CD4-positive, alpha-beta memory T cell (primary cell): ENCODE measurements around the gene USP6NL. TPM values are rescaled to one million over a fixed set of nuclear protein-coding genes. Genes with fewer than 3 reads are reported as not detected.

Experiments used
- CTCF ChIA-PET: fragments of 350-600 bp; sonication (Branson Sonifier 250); formaldehyde crosslinking; loops from one replicate; lab custom pipeline; 2021; ENCODE audit warnings: inconsistent platforms; ENCODE audit not compliant: partially characterized antibody; lab: Charles Lee
- POLR2A ChIA-PET: fragments of 350-600 bp; sonication (Branson Sonifier 250); formaldehyde crosslinking; loops from one replicate; lab custom pipeline; 2021; ENCODE audit not compliant: partially characterized antibody; lab: Charles Lee
- DNase-seq, 5 donors: peaks; one replicate each; pipeline versions ENCODE4 v3.0.0 to v3.0.0-alpha.2; 2020 to 2022; ENCODE audit warnings: mixed read lengths in 1 of 5
- H3K27ac ChIP-seq: one replicate; pipeline ENCODE4 v1.7.0; 2013; ENCODE audit warnings: low read depth, low read length
- H3K27me3 ChIP-seq: 2 replicates; pipeline ENCODE4 v1.7.0; 2013; ENCODE audit warnings: mild to moderate bottlenecking, low read length, moderate library complexity; ENCODE audit not compliant: insufficient read depth
- H3K36me3 ChIP-seq: 2 replicates; pipeline ENCODE4 v1.7.0; 2013; ENCODE audit warnings: mild to moderate bottlenecking, low read length, moderate library complexity; ENCODE audit not compliant: insufficient read depth
- H3K4me1 ChIP-seq: 2 replicates; pipeline ENCODE4 v1.7.0; 2013; ENCODE audit warnings: mild to moderate bottlenecking, low read length, moderate library complexity; ENCODE audit not compliant: insufficient read depth
- H3K4me3 ChIP-seq, 2 donors: one replicate each; pipeline ENCODE4 v1.7.0; 2013; ENCODE audit warnings: low read length in 2 of 2, mild to moderate bottlenecking in 1 of 2
- H3K9me3 ChIP-seq, 2 donors: one replicate each; pipeline ENCODE4 v1.7.0; 2013; ENCODE audit warnings: low read length in 2 of 2, control low read depth in 1 of 2; ENCODE audit not compliant: control insufficient read depth in 1 of 2
- H3K27ac Mint-ChIP-seq, 7 donors: one replicate each; pipeline ENCODE4 v1.8.0; 2020 to 2021; ENCODE audit warnings: mixed read lengths in 7 of 7, mild to moderate bottlenecking in 6 of 7, inconsistent platforms in 3 of 7, moderate library complexity in 3 of 7
- H3K27me3 Mint-ChIP-seq, 2 donors: one replicate each; pipeline ENCODE4 v1.8.0; 2020 to 2021; ENCODE audit warnings: mixed read lengths in 2 of 2
- H3K36me3 Mint-ChIP-seq, 2 donors: one replicate each; pipeline ENCODE4 v1.8.0; 2020 to 2021; ENCODE audit warnings: mixed read lengths in 2 of 2, inconsistent platforms in 1 of 2, mild to moderate bottlenecking in 1 of 2
- H3K4me1 Mint-ChIP-seq, 4 donors: one replicate each; pipeline ENCODE4 v1.8.0; 2020 to 2021; ENCODE audit warnings: mixed read lengths in 4 of 4, mild to moderate bottlenecking in 1 of 4
- H3K4me3 Mint-ChIP-seq, 8 donors: one replicate each; pipeline ENCODE4 v1.8.0; 2020 to 2021; ENCODE audit warnings: mixed read lengths in 8 of 8, mild to moderate bottlenecking in 7 of 8, moderate library complexity in 6 of 8, inconsistent platforms in 3 of 8
- H3K9me3 Mint-ChIP-seq, 8 donors: one replicate each; pipeline ENCODE4 v1.8.0; 2020 to 2021; ENCODE audit warnings: mixed read lengths in 8 of 8, mild to moderate bottlenecking in 5 of 8, inconsistent platforms in 3 of 8, moderate library complexity in 1 of 8
- intact Hi-C: fragments of 100-400 bp; cut with micrococcal nuclease; formaldehyde crosslinking; loops from one replicate; pipeline ENCODE4 v1.15.1; 2023
- polyA plus RNA-seq, 2 donors: library from polyadenylated mRNA; unstranded; fragments of 300-500 nt; fragmentation: Illumina TruSeq; gene quantifications; one replicate each; pipeline ENCODE4 v1.2.3, GENCODE V29; 2021
- total RNA-seq, 2 experiments: library from RNA; stranded (reverse); gene quantifications; one replicate each; pipeline ENCODE4 v1.2.3, GENCODE V29; 2021

USP6NL gene
- total and polyA plus RNA-seq, 4 experiments from 2014 or later = 2.2 to 4.8 (median 3.3) TPM

GRCh38 chr10:11482306-11482705 lies 129.1 kb downstream of the USP6NL start:
- H3K4me3 Mint-ChIP-seq = no peak overlapping the region
- no peaks in the 10 kb centered on the region for H3K27me3 Mint-ChIP-seq
- no peak overlapping the region for H3K27ac Mint-ChIP-seq
- intact Hi-C loops = no loop called here
- no peak for DNase-seq
- Histone ChIP-seq H3K36me3 (no peaks in the 10 kb centered on the region), H3K9me3 (no peaks in the 10 kb centered on the region), H3K4me1 (no peaks in the 10 kb centered on the region), H3K27ac (no peak overlapping the region), H3K4me3 (no peak overlapping the region), H3K27me3 (no peaks in the 10 kb centered on the region)
- CTCF ChIA-PET = interaction anchor here (0.7 kb wide), 1 partner anchor 275 kb away, joined by 3 read pairs; no protein-coding TSS in a partner anchor
- POLR2A ChIA-PET = no interaction called here
- H3K9me3 Mint-ChIP-seq = no peaks in the 10 kb centered on the region
- H3K36me3 Mint-ChIP-seq = peaks cover 2 to 4% of the 10 kb centered on the region in 2 donors
- H3K4me1 Mint-ChIP-seq = peaks cover 6 to 12% (median 8%) of the 10 kb centered on the region in 4 donors

GRCh38 chr10:11480687-11481086 lies 130.8 kb downstream of the USP6NL start:
- Mint-ChIP-seq H3K27me3 (peaks cover 0 to 2% of the 10 kb centered on the region in 2 donors), H3K4me1 (peaks cover 6 to 12% (median 8%) of the 10 kb centered on the region in 4 donors), H3K27ac (peak overlapping the region in 3 of 7 donors; percentile 19 to 50 (median 39)), H3K9me3 (no peaks in the 10 kb centered on the region), H3K4me3 (peak overlapping the region in 1 of 8 donors; percentile 4), H3K36me3 (peaks cover 2 to 4% of the 10 kb centered on the region in 2 donors)
- no peak for DNase-seq
- H3K4me3 ChIP-seq = no peak overlapping the region
- no peaks in the 10 kb centered on the region for H3K36me3 ChIP-seq
- CTCF ChIA-PET = no interaction called here
- no peak overlapping the region for H3K27ac ChIP-seq
- POLR2A ChIA-PET = no interaction called here
- intact Hi-C loops = no loop called here
- no peaks in the 10 kb centered on the region for H3K9me3 ChIP-seq
- no peaks in the 10 kb centered on the region for H3K4me1 ChIP-seq
- H3K27me3 ChIP-seq = no peaks in the 10 kb centered on the region

- Histone ChIP-seq H3K4me3 (no peak overlapping the region), H3K27ac (no peak overlapping the region), H3K27me3 (no peaks in the 10 kb centered on the region), H3K4me1 (no peaks in the 10 kb centered on the region), H3K9me3 (no peaks in the 10 kb centered on the region), H3K36me3 (no peaks in the 10 kb centered on the region)
- peaks cover 0 to 2% of the 10 kb centered on the region in 2 donors for H3K27me3 Mint-ChIP-seq
- DNase-seq = no peak
- peaks cover 0 to 4% of the 10 kb centered on the region in 2 donors for H3K36me3 Mint-ChIP-seq
- ChIA-PET POLR2A (no interaction called here), CTCF (interaction anchor here (0.7 kb wide), 1 partner anchor 837 kb away, joined by 4 read pairs; no protein-coding TSS in a partner anchor)
- no peak overlapping the region for H3K4me3 Mint-ChIP-seq
- H3K9me3 Mint-ChIP-seq = no peaks in the 10 kb centered on the region
- peak overlapping the region in 1 of 7 donors; percentile 16 for H3K27ac Mint-ChIP-seq
- intact Hi-C loops = no loop called here
- peaks cover 6 to 12% (median 8%) of the 10 kb centered on the region in 4 donors for H3K4me1 Mint-ChIP-seq
Observed at GRCh38 chr10:11479300-11479699, 132.2 kb downstream of the USP6NL start.

DNA sequence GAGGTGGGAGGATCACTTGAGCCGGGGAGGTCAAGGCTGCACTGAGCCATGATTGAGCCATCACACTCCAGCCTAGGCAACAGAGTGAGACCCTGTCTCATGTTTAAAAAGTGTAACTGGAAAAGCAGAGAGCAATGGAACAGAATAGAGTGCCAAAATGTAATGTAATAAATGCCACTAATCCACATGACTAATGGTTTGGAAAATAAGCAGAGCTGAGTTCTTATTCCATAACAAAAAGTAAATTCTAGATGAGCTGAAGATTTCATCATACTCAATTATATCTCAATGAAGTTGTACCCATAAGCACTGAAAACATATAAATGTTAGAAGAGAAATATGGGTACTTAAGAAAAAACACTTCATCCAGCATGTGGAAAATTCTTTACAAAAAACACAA lies 132.6 kb downstream of the USP6NL start:
- ChIA-PET CTCF (no interaction called here), POLR2A (no interaction called here)
- Mint-ChIP-seq H3K4me1 (peaks cover 6 to 12% (median 8%) of the 10 kb centered on the region in 4 donors), H3K36me3 (peaks cover 0 to 4% of the 10 kb centered on the region in 2 donors), H3K27me3 (peaks cover 0 to 2% of the 10 kb centered on the region in 2 donors), H3K27ac (no peak overlapping the region), H3K4me3 (peak overlapping the region in 1 of 8 donors; percentile 4), H3K9me3 (no peaks in the 10 kb centered on the region)
- no peaks in the 10 kb centered on the region for H3K27me3 ChIP-seq
- DNase-seq = no peak
- no peaks in the 10 kb centered on the region for H3K36me3 ChIP-seq
- intact Hi-C loops = no loop called here
- no peak overlapping the region for H3K27ac ChIP-seq
- H3K4me1 ChIP-seq = no peaks in the 10 kb centered on the region
- H3K9me3 ChIP-seq = no peaks in the 10 kb centered on the region
- no peak overlapping the region for H3K4me3 ChIP-seq

- no peaks in the 10 kb centered on the region for H3K9me3 Mint-ChIP-seq
- no peak overlapping the region for H3K27ac ChIP-seq
- no peak for DNase-seq
- peaks cover 4 to 10% (median 9%) of the 10 kb centered on the region in 4 donors for H3K4me1 Mint-ChIP-seq
- H3K27me3 ChIP-seq = no peaks in the 10 kb centered on the region
- H3K4me3 Mint-ChIP-seq = no peak overlapping the region
- ChIA-PET POLR2A (no interaction called here), CTCF (interaction anchor here (1.2 to 1.6 kb wide), 2 partner anchors 10 to 363 kb away, joined by 4 read pairs; no protein-coding TSS in a partner anchor)
- H3K36me3 ChIP-seq = no peaks in the 10 kb centered on the region
- H3K27me3 Mint-ChIP-seq = peaks cover 0 to 2% of the 10 kb centered on the region in 2 donors
- H3K36me3 Mint-ChIP-seq = peaks cover 0 to 4% of the 10 kb centered on the region in 2 donors
- intact Hi-C loops = no loop called here
- H3K4me3 ChIP-seq = no peak overlapping the region
- H3K9me3 ChIP-seq = no peaks in the 10 kb centered on the region
- H3K27ac Mint-ChIP-seq = no peak overlapping the region
- H3K4me1 ChIP-seq = no peaks in the 10 kb centered on the region
Observed at GRCh38 chr10:11475831-11476434, 135.5 kb downstream of the USP6NL start.

DNA sequence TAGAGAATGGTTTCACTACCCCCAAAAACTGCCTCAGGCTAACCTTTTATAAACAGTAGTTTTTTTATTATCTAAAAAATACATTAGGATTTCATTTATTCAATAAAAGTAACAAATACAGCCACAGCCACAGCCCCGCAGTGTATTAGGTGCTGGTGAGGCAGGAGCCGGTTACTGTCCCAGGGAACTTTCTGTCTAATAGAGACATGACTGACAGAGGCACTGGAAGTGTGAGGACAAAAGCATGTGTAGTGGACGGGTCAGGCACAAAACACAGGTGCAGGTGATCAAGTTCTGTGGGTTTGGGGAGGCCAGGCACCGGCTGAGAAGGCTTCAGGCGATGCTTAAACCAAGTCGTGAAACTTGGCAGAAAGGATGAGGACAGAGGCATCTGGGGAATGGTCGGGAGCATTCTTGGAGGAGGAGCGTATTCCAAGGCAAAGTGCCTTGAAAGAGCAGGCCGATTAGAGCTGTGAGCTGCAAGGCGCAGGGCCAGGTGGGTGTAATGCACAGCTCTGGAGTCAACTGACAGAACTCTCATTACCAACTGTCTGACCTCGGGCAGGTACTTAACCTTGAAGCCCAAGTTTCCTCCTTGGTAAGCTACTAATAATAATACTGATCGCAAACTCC lies 138.2 kb downstream of the USP6NL start:
- H3K4me1 ChIP-seq = no peaks in the 10 kb centered on the region
- DNase-seq = no peak
- H3K36me3 ChIP-seq = no peaks in the 10 kb centered on the region
- no peak overlapping the region for H3K4me3 ChIP-seq
- Mint-ChIP-seq H3K27me3 (peaks cover 0 to 2% of the 10 kb centered on the region in 2 donors), H3K9me3 (no peaks in the 10 kb centered on the region), H3K4me3 (no peak overlapping the region), H3K27ac (no peak overlapping the region), H3K36me3 (no peaks in the 10 kb centered on the region), H3K4me1 (peaks cover 0 to 2% (median 0%) of the 10 kb centered on the region in 4 donors)
- intact Hi-C loops = loop anchor here (5.0 kb wide), 2 partner anchors 141 to 296 kb away; no protein-coding TSS in a partner anchor
- CTCF ChIA-PET = no interaction called here
- no peaks in the 10 kb centered on the region for H3K27me3 ChIP-seq
- no peak overlapping the region for H3K27ac ChIP-seq
- H3K9me3 ChIP-seq = no peaks in the 10 kb centered on the region
- POLR2A ChIA-PET = no interaction called here

DNA sequence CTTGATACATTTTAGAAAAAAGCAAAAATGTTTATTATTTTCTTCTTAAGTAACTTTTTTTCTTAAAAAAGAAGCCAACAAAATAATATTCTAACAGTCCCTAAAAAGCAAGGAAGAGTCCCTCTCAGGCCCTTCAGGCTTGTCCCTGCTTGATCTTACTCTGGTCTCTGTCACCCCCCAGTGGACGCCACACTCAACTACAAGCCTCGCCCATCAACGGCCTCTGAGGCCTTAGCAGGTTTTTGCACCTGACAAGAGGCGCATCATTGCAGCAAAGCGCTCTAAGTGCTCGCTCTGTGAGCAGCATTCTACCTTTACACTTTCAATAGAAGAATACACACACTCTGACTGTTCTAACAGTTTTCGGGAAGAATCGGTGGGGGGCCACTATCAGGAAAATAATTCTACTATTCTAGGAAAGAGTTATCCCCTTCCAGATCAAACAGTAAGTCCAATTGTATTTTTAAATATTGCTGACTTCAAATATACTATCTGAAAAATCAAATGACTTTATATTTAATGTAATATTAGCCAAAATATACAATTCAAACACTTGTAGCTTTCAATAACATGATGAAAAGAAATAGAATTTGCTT lies 139.2 kb downstream of the USP6NL start:
- intact Hi-C loops = loop anchor here (1.0 to 5.0 kb wide), 3 partner anchors 140 to 359 kb away; no protein-coding TSS in a partner anchor
- H3K4me3 ChIP-seq = no peak overlapping the region
- Mint-ChIP-seq H3K36me3 (no peaks in the 10 kb centered on the region), H3K4me3 (no peak overlapping the region), H3K27ac (no peak overlapping the region), H3K9me3 (no peaks in the 10 kb centered on the region), H3K4me1 (peaks cover 0 to 2% (median 0%) of the 10 kb centered on the region in 4 donors), H3K27me3 (peaks cover 0 to 2% of the 10 kb centered on the region in 2 donors)
- POLR2A ChIA-PET = no interaction called here
- no peaks in the 10 kb centered on the region for H3K27me3 ChIP-seq
- peak; percentile 59 to 70 (median 62) for DNase-seq
- no peaks in the 10 kb centered on the region for H3K36me3 ChIP-seq
- H3K9me3 ChIP-seq = no peaks in the 10 kb centered on the region
- CTCF ChIA-PET = no interaction called here
- H3K4me1 ChIP-seq = no peaks in the 10 kb centered on the region
- no peak overlapping the region for H3K27ac ChIP-seq
